ENCODE measurements around the gene SFXN2. TPM values are rescaled to one million over a fixed set of nuclear protein-coding genes. Genes with fewer than 3 reads are reported as not detected.
A peak's percentile ranks its signal among the peaks of the same experiment; 100 is the strongest.

SFXN2 gene
- polyA plus RNA-seq, 1 of the 3 experiments (the other 2 are of a cell fraction), result 10.2 TPM

DNA sequence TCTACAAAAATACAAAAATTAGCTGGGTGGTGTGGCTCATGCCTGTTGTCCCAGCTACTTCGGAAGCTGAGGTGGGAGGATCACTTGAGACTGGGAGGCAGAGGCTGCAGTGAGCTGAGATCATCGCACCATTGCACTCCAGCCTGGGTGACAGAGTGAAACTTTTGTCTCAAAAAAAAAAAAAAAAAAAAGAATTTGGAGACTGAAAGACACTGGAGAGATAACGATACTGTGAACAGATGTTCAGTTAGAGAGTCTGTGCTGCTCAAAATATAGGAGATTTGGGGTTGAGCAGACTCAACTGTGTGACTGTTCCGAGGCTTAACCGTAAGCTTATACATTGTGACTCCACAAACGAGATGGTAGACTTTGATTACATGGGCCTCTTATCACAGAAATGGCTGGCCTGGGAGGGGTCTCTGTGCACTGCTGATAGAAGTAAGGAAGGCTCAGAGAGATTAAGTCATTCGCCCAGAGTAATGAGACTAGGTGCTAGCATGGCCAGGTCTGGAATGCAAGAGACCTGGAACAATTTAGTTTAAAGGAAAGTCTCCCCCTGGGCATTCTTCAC lies 48.7 kb downstream of the SFXN2 start:
- POLR2A ChIA-PET, result no interaction called here
- Histone ChIP-seq H2AFZ (ENCODE audit: low read depth) (no peak overlapping the region), H3K9ac (no peak overlapping the region), H3K9me2 (no peaks in the 10 kb centered on the region), H3K4me1 (ENCODE audit: control insufficient read depth in 1 of 2, insufficient read depth in 2 of 2, low read depth in 1 of 2, low read length in 1 of 2) (peaks cover 8 to 13% of the 10 kb centered on the region in 2 experiments; a peak in 2 of 4 replicates), H3K36me3 (replicated peaks in 1 of 2; ENCODE audit: control insufficient read depth in 1 of 2, insufficient read depth in 2 of 2, low read length in 1 of 2) (no peaks in the 10 kb centered on the region), H3K4me2 (no peak overlapping the region), H3K79me2 (ENCODE audit: insufficient read depth) (peaks cover 57% of the 10 kb centered on the region), H3K27me3 (ENCODE audit: insufficient read depth) (no peaks in the 10 kb centered on the region), H3K27ac (ENCODE audit: low read depth in 2 of 2, low read length in 1 of 2) (0 out of 4 replicates have a peak overlapping the region, but pooled peaks of 1 of the 2 experiments have one; percentile 13), H3K9me3 (no peaks in the 10 kb centered on the region), H4K20me1 (ENCODE audit: insufficient read depth) (peaks cover 5% of the 10 kb centered on the region; the same call in 1 of the 2 replicates), H3F3A (replicated peaks; ENCODE audit: insufficient read depth) (peaks cover 8% of the 10 kb centered on the region), H3K4me3 (ENCODE audit: low read depth in 2 of 2, low read length in 1 of 2) (no peak overlapping the region)
- CTCF ChIA-PET, result interaction anchor here (3.3 kb wide), 1 partner anchor 10 kb away, joined by 13 read pairs; no protein-coding TSS in a partner anchor
- TF ChIP-seq ELF1 (IDR thresholded peaks at IDR 0.05) (no peak), SMC3 (IDR thresholded peaks at IDR 0.05; ENCODE audit: low read depth, low read length) (no peak), RXRA (IDR thresholded peaks at IDR 0.05; ENCODE audit: borderline replicate concordance, low read depth) (no peak), YY1 (IDR thresholded peaks at IDR 0.05; ENCODE audit: low read depth) (no peak), TEAD4 (IDR thresholded peaks at IDR 0.05; ENCODE audit: borderline replicate concordance, insufficient read depth) (no peak), GABPA (IDR thresholded peaks at IDR 0.05; ENCODE audit: low read depth) (no peak), TAF1 (IDR thresholded peaks at IDR 0.05; ENCODE audit: borderline replicate concordance, low read depth, low read length) (no peak), RAD21 (IDR thresholded peaks at IDR 0.05; ENCODE audit: low read length) (no peak), NFIC (IDR thresholded peaks at IDR 0.05; ENCODE audit: borderline replicate concordance) (no peak), EP300 (IDR thresholded peaks at IDR 0.05; ENCODE audit: borderline replicate concordance in 1 of 2, low read depth in 1 of 2, low read length in 1 of 2) (no peak)
- TF ChIP-seq, protein P1, sequence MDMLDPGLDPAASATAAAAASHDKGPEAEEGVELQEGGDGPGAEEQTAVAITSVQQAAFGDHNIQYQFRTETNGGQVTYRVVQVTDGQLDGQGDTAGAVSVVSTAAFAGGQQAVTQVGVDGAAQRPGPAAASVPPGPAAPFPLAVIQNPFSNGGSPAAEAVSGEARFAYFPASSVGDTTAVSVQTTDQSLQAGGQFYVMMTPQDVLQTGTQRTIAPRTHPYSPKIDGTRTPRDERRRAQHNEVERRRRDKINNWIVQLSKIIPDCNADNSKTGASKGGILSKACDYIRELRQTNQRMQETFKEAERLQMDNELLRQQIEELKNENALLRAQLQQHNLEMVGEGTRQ (IDR thresholded peaks at IDR 0.05; ENCODE audit: borderline replicate concordance, low read depth, low read length), result no peak
- TF ChIP-seq, protein P2, sequence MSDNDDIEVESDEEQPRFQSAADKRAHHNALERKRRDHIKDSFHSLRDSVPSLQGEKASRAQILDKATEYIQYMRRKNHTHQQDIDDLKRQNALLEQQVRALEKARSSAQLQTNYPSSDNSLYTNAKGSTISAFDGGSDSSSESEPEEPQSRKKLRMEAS (IDR thresholded peaks at IDR 0.05; ENCODE audit: low read depth), result no peak
- TF ChIP-seq, protein P3, sequence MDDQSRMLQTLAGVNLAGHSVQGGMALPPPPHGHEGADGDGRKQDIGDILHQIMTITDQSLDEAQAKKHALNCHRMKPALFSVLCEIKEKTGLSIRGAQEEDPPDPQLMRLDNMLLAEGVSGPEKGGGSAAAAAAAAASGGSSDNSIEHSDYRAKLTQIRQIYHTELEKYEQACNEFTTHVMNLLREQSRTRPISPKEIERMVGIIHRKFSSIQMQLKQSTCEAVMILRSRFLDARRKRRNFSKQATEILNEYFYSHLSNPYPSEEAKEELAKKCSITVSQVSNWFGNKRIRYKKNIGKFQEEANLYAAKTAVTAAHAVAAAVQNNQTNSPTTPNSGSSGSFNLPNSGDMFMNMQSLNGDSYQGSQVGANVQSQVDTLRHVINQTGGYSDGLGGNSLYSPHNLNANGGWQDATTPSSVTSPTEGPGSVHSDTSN (IDR thresholded peaks at IDR 0.05), result no peak
- TF ChIP-seq, protein P4, sequence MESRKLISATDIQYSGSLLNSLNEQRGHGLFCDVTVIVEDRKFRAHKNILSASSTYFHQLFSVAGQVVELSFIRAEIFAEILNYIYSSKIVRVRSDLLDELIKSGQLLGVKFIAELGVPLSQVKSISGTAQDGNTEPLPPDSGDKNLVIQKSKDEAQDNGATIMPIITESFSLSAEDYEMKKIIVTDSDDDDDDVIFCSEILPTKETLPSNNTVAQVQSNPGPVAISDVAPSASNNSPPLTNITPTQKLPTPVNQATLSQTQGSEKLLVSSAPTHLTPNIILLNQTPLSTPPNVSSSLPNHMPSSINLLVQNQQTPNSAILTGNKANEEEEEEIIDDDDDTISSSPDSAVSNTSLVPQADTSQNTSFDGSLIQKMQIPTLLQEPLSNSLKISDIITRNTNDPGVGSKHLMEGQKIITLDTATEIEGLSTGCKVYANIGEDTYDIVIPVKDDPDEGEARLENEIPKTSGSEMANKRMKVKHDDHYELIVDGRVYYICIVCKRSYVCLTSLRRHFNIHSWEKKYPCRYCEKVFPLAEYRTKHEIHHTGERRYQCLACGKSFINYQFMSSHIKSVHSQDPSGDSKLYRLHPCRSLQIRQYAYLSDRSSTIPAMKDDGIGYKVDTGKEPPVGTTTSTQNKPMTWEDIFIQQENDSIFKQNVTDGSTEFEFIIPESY (IDR thresholded peaks at IDR 0.05; ENCODE audit: borderline replicate concordance, low read depth), result no peak
- no peak for DNase-seq
- 93% methylated on average over 7 of the region's 7 CpGs for WGBS (ENCODE audit: low lambda C conversion rate)
